ENCODE measurements around the gene TNFAIP3. TPM values are rescaled to one million over a fixed set of nuclear protein-coding genes. Genes with fewer than 3 reads are reported as not detected.

The TNFAIP3 gene
- total RNA-seq, 1 experiment from 2014 or later = 2.4 TPM

GRCh38 chr6:137863091-137863797 is 3.8 kb upstream of the TNFAIP3 start:
- DNase-seq (ENCODE audit: low read depth) = no peak

- DNase-seq (ENCODE audit: low read depth) = no peak
These were observed 2.1 kb upstream of the TNFAIP3 start for GRCh38 chr6:137864812-137865508.

GRCh38 chr6:137866200-137866913 is 702 bp upstream of the TNFAIP3 start:
- DNase-seq (ENCODE audit: low read depth) = no peak

- peak; percentile 38 for DNase-seq (ENCODE audit: low read depth)
These were observed 838 bp downstream of the TNFAIP3 start for GRCh38 chr6:137867685-137868509.

- DNase-seq (ENCODE audit: low read depth) = no peak
These were observed 1.9 kb downstream of the TNFAIP3 start for GRCh38 chr6:137868721-137869548.

- DNase-seq (ENCODE audit: low read depth) = no peak
These were observed 2.7 kb downstream of the TNFAIP3 start for GRCh38 chr6:137869549-137870307.

GRCh38 chr6:137870308-137870644 is 3.2 kb downstream of the TNFAIP3 start:
- DNase-seq (ENCODE audit: low read depth) = no peak

GRCh38 chr6:137870744-137871247 is 3.7 kb downstream of the TNFAIP3 start:
- DNase-seq (ENCODE audit: low read depth) = no peak

GRCh38 chr6:137871291-137871690 is 4.2 kb downstream of the TNFAIP3 start:
- no peak for DNase-seq (ENCODE audit: low read depth)

- peak; percentile 37 for DNase-seq (ENCODE audit: low read depth)
These were observed 4.9 kb downstream of the TNFAIP3 start for GRCh38 chr6:137871831-137872454.

GRCh38 chr6:137872581-137873115 is 5.6 kb downstream of the TNFAIP3 start:
- no peak for DNase-seq (ENCODE audit: low read depth)

- DNase-seq (ENCODE audit: low read depth) = peak; percentile 81
These were observed 6.3 kb downstream of the TNFAIP3 start for GRCh38 chr6:137873273-137873762.

GRCh38 chr6:137874204-137875057 is 7.4 kb downstream of the TNFAIP3 start:
- DNase-seq (ENCODE audit: low read depth) = no peak

GRCh38 chr6:137875058-137875520 is 8.0 kb downstream of the TNFAIP3 start:
- peak; percentile 13 for DNase-seq (ENCODE audit: low read depth)

- DNase-seq (ENCODE audit: low read depth) = no peak
These were observed 8.5 kb downstream of the TNFAIP3 start for GRCh38 chr6:137875606-137876005.

GRCh38 chr6:137876547-137876946 is 9.5 kb downstream of the TNFAIP3 start:
- DNase-seq (ENCODE audit: low read depth) = no peak

GRCh38 chr6:137877113-137877512 is 10.1 kb downstream of the TNFAIP3 start:
- no peak for DNase-seq (ENCODE audit: low read depth)

GRCh38 chr6:137877606-137878005 is 10.5 kb downstream of the TNFAIP3 start:
- DNase-seq (ENCODE audit: low read depth) = no peak

All from LHCN-M2 (cell line).